ENCODE measurements around the gene ASPA.
"Not testable (repeated sequence)": the region's sequence is repeated elsewhere in the genome, so short reads cannot be mapped to it uniquely, and the experiment has no call there.

Gene ASPA

DNA sequence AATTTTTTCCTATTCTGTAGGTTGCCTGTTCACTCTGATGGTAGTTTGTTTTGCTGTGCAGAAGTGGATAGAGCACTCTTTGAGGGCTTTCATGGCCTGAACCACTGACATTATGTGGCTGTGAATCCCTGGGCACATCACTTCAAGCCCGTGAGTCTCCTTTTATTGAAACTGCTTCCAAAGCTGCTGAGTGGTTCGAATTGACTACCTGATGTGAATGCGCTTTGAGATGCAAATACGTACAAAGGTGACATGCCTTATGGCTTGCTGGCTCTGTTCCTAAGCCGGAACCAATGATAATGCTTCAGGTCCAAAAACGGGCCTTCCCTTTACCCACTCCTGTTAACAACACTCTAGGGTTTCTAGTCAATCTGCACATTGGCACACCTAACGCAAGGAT, 34.3 kb downstream of the ASPA start:
- DNase-seq = no peak

DNA sequence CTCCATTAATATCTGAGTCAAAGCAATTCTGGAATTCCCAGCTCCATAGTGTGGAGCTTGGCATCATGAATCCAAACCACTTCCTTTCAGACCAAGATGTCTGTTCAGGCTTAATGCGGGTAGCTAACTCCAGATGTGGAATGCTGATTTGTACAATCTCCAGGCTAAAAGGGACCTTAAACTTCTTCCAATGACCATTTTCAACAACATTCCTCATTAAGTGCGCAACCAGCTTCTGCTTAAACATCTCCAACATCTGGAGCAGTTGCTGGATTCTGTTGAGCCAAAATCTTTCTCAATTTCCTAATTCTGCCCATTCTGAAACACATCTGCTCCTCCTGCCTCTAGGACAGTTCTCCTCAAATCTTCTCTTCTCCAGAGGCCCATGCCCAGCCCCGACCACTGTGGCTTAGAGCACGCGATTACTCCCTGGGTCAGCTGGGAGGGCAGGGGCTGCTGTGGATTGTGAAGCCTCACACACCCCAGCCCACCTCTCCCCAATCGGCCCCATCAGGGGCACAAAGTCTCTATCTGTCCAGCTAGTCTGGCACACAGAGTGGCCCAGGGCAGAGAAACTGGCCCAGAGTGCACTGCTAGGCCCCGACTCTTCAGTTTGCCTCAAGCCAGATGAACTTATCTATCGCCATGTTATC, 36.2 kb downstream of the ASPA start:
- no peak for DNase-seq

DNA sequence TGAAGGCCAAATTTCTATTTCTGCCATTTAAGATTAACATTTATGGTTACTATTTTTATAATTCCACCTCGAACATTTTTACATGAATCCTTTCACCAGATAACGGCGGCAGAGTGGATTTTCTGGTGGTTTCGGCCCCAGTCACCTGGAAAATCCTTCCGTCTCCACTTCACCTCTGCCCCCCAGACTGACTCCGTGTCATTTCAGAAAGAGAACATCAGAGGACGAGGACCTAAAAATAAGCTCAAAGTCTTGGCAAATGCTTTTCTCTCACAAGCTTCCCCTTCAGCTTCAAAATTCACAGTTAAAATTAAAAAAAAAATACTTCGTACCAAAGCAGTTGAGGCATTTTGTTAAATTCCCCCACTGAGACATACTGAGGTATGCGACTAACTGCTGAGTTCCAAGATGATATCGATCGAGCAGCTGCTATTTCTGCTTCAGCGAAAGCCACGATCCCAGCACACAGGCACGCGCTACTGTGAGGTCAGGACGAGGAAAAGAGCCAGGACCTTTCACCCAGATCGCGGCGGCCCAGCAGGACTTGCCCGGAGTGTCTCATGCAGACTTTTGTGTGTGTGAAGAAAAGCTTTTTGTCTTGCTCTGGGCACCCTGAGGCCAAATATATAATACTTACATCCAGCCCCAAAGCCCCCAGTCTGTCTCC, 36.8 kb downstream of the ASPA start:
- DNase-seq = no peak

DNA sequence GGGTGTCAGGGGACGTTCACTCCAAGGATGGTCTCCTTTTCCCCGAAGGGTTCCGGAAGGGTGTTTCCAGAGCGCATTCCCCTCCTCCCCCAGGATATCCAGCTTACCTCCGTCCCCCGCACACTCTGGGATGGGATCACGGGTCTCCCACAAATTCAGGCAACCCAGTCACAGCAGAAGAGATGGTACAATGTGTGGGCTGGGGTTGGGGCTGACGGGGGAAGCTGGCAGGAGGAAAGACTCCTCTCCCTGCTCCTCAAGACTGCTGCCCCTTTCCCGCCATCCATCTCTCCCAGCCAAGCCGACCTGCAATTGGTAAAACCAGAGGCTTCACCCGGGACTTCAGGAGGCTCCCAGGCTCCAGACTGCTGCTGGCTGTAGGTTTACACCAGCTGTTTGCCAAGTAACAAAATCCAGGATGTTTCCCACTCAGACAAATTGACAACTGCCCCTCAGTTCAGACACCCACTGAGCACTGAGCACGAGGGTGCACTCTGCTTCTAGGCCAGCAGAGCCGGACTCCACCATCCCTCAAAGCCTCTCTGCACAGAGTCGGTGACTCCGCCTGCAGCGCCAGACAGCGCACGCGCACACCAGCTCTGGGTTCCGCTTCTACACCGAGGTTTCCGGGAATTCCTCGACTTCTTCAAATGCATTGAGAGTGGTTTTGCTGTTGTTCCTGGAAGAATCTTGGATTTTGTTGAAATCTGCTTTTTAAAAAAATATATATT, 37.7 kb downstream of the ASPA start:
- DNase-seq = no peak

DNA sequence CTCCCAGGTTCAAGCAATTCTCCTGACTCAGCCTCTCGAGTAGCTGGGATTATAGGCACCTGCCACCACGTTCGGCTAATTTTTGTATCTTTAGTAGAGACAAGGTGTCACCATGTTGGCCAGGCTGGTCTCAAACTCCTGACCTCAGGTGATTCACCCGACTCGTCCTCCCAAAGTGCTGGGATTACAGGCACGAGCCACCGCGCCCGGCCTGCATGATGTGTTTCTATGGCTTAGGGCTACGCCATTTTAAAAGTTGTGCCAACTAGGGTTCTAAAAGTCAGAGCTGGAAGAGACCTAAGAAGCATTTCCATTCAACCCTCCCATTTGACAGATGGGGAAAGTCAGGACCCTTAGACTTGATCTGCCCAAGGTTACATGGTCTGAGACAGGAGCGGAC, 38.4 kb downstream of the ASPA start:
- not testable (repeated sequence) for DNase-seq

DNA sequence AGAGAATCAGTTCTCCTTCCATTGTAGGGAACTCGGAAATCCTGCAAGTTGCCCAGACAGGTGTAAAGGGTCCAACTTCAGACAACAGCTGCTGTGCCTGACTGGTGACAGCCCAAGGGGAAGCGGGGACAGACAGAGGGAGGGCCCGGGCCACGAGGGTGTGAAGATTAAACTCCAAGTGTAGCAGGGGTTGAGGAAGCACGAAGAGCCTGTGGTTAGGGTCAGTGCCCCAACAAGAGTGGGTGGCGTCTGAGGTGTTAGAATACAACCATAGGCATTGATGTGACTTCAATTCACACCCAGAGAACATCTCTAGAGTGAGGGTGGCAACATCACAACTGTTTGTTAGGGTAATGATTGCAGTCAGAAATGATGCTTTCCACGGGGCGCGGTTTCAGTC, 39.1 kb downstream of the ASPA start:
- peak; percentile 19 for DNase-seq

DNA sequence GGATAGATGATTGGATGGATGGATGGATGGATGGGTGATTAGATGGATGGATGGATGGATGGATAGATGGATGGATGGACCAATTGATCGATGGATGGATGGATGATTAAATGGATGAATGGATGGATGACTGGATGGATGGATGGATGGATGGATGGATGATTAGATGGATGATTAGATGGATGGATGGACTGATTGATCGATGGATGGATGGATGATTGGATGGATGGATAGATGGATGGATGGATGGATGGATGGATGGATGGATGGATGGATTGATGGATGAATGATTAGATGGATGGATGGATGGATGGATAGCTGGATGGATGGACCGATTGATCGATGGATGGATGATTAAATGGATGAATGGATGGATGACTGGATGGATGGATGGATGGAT, 43.7 kb downstream of the ASPA start:
- DNase-seq = not testable (repeated sequence)

DNA sequence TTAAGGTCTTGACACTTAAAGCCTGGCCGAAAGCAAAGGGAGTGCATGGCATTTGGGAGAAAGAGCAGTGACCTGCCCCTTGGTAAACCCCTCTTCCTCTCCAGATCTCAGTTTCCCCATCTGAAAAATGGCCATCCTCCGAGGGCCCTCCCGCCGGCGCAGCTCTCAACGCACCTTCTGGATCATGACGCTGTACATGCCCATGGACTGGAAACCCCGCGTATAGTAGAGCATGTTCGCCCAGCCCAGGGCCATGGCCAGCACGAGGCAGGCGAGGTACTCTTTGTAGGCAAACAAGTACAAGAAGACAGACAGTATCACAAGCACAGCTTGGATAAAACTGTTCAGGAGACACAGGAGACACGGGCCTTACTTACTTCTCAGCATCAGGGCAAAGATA, 48.2 kb downstream of the ASPA start:
- DNase-seq = no peak

DNA sequence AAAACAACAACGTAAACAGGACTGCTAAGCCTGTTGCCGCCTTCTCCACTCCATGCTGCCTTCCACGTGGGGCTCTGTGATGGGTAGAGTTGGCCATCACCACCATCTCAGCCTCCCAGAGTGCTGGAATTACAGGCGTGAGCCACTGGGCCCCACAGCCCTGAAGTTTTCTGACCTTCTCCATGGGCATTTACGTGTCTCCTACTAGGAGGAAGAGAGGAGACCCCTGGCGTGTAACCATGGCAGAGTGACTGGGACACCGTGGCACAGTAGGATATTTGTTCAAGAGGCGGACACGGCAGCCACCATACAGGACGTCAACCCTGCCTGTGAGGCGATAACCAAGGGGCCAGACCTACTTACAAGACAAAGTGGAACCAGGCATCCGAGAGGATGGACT, 50.7 kb downstream of the ASPA start:
- no peak for DNase-seq

DNA sequence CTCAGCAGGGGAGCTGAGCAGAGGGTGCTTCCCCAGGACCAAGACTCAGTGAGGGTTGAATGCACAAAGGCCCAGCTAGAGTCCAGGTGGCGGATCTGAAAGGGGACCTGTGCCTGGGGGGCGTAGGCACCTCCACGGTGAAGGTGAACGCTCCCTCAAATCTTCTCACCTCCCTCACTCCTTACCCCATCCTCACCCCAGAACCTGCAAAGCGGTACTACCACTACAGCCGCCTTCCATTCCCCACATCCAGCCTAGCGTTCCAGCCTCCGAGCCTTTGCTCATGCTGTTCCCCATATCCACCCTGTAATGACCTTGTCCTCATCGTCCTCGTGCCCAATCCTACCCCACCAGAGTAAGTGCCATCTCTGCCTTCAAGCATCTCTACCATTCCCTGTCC, 51.2 kb downstream of the ASPA start:
- no peak for DNase-seq

DNA sequence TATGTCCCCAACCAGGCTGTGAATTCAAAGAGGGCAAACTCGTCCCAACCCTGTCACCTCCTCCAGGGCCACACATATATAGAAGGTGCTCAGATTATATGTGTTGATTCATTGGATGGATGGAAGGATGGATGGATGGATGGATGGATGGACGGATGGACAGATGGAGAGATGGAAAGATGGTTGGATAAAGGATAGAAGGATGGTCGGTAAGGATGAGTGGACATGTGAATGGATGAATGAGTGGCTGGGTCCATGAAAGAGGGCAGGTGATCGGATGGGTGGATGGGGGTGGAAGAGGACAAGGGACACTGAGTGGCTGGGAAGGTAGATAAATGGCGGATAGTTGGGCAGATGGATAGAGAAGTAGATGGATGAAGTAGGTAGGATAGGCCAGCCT, 51.7 kb downstream of the ASPA start:
- DNase-seq = no peak

DNA sequence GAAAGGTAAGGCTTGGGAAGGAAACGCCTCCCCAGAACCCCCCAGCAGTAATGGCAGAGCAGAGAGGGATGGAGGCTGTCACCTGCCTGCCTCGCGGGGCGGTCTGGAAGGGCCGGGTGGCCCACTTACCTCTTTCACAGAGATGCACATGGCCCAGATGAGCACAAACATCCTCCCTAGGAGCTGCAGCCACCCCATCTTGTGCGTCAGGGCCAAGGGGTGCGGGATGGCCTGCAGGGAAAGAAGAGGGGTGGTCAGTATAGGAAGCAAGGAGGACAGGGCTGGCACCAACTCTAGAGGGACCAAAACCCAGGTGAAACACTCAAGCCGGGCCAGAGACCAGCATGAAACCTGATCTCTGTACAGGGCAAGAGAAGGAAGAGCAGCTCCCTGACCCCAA, 52.1 kb downstream of the ASPA start:
- no peak for DNase-seq

DNA sequence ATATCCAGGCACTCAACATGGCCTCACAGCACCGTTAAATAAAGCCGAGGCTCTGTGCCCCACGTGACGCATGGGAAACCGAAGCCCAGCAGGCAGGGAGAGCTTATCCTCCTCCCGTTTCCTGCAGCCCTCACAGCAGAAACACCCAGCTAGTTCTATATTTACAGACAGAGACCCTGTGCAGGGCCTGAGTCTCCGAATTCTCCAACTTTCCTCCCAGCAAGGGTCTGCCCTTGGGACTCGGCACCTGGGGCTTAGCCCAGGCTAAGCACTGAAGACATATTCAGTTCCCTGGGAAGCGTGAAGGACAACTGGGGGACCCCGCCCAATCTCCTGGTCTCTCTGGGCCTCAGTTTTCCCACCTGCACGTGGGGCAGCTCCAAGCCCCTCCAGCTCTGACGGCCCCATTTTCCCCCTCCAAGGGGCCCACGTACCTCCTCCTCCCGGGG, 52.6 kb downstream of the ASPA start:
- DNase-seq = no peak

DNA sequence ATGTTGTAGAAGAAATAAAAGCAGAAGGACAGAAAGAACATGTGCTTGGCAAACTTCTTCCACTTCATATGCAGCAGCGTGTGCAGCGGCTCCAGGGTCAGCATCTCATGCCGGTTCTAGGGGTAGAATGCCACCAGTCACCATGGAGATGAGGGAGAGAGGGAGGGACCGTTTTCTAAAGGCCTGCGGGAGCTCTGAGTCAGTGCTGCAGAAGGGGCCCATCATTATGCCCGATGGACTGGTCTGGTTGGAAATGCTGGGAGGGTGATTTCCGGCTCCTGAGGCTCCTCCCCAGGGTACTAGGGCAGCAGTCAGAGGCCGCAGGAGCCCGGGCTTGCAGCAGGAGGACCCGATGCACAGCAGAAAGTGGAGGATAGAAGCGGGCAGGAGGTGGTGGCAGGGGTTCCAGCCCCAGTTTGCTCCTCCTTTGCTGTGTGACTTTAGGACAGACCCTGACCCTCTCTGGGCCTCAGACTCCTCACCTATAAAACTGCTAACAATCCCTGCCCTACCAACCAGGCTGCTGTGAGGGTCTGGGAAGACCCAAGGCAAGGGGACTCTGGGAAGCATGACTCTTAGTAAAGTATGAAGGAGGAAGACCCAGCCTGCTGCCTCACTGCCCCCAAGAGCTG, 53.2 kb downstream of the ASPA start:
- DNase-seq = no peak

DNA sequence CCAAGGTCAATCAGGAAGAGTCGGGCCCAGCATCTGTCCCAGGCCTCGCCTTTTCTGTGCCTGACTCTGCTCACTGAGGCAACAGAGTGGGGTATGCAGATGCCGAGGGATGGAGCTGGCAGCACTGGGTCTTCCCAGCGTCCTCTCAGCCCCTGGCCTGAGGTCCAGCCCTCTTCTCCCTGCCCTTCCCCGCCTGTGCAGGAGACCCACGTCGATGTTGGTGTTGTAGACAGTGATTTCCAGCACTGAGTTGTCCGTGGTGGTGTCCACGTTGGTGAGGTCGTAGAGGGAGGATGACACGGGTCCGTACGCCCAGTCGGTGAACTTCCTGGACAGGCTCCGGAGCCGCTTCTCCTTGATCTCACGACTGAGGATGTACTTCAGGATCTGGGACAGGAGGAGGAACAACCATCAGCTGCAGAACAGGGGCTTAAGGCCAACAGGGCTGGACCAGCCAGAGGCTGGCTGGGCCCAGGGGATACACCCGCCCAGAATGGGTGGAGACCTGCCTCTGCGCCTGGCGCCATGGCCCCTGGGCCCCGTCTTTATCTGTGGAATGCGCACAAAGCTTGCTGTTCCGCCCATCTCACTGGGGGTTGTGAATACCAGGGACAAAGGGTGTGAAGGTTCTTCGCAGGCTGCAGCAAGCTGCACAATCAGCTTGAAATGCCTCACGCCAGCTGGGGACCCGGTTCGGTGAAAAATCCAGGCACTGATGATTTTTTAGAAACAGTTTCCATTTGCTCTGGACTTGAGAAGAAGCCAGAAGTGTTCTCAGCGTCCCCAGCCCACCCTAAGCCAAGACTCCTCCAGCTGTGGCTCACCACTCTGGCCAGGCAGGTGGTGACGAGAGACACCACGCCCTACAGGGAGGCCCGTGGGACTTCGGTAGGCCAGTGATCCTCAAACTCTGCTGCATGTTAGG, 54.3 kb downstream of the ASPA start:
- no peak for DNase-seq

DNA sequence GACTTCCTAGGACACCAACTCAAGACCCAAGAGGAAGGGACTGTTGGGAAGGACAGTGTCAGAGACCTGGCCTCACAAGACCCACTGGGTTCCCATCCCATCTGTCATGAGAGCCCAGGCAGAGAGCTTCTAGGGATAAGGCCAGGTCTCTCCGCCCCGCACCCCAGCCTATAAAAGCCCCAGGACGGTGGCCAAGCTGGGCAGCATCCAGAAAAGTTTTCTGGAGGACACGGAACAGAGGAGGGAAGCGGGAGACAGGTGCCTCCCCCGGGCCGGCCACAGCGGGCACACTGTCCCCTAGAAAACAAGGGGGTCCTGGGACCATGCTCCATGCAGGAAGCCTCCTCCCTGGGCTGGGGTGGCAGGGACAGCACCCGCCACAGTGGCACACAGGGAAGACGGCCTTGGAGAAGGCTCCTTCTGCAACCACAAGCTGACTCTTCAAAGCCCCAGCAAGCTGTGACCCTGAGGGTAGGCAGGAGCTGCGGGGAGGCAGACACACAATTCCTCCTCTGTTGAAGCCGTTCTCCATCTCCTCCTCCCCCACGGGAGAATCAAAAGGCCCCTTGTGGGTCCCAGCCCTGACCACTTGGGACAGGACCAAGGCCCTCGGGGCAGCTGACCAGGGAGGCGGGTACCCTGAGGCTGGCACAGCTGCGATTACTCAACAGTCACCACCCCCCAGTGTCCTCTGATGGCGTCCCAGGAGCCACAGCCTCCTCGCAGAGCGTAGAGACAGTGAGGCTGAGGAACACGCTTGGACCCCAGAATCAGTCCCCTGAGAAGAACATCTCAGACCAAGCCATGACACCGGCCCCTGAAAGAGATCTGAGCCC, 55.7 kb downstream of the ASPA start:
- no peak for DNase-seq

DNA sequence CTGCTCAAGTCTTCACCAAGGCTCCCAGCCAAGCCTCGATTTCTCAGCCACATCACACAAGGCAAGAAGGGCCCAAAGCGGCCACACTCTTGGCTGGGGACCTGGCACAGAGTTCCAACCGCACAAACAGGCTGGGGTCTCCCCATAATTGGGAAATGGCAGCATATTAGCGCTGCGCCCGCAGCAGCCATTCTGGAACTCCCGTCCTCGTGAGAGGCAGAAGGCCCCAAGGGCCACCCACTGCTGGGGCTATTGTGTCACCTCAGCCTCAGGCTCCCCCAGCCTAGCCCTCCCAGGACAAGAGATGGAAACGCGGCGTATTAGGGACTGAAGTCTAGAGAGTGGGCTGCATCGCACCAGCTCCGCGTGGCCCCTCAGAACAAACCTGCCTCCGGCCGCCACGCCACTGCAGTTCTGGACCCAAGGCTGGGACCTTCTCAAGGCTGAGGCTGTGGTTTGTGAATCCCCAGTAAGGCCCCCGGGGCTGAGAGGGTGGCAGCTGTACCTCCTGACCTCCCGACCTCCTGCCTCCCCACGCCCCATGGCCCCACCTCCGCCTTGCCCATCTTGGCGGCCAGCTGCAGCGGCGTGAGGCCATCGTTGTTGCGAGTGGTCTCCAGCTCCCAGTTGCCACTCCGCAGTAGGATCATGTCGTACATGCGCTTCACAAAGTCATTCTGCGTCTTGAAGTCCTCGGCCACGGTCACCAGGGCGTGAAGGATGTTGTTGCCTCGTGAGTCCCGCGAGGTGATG, 56.5 kb downstream of the ASPA start:
- DNase-seq = no peak

DNA sequence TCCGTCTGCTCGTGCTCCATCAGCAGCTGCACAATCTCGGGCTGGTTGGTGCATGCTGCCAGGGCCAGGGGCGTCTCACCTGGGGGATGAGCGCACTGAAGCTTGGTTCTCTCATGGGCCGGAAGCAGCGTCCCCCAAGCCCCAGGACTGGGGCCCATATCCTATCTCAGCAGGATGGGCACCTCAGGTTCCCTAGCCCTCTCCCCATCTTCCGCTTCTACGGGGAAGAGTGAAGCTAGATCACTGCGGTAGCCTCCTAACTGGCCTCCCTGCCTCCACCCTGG, 57.0 kb downstream of the ASPA start:
- DNase-seq = no peak

DNA sequence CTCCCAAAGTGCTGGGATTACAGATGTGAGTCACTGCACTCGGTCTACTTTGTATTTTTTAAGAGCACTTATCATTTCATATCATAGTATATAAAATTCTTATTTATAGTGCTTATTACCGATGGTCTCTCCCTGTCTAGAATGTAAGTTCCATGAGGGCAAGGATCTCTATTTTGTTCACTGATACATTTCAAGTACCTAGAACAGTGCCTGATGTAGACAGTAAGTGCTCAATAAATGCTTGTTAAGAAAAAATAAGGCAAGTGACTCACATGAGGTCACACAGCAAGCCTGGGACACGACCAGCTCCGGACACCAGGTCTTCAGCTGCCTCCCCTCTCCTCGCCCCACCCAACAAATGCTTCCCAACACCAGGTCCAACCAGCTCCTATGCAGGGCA, 58.0 kb downstream of the ASPA start:
- no peak for DNase-seq

DNA sequence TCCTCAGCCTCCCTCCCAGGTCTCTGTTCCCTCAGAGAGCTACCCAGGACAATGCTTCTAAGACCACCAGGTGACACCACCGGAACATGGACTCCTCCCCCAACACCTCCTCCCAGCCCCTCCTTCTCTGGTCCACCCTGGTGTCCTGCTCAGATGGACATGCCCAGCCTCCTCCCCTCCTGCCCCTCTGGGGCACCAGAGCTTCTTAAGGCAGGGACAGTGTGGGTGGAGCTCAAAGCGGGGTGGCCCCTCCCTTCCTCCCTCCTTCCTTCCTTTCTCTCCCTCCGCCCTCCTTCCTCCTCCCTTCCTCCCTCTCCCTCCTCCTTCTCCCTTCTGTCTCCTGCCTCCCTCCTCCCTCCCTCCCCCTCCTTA, 59.1 kb downstream of the ASPA start:
- DNase-seq = no peak
